ENCODE data around the gene POTEB2.
"Not testable (repeated sequence)": the region's sequence is repeated elsewhere in the genome, so short reads cannot be mapped to it uniquely, and the experiment has no call there.

Gene POTEB2

DNA sequence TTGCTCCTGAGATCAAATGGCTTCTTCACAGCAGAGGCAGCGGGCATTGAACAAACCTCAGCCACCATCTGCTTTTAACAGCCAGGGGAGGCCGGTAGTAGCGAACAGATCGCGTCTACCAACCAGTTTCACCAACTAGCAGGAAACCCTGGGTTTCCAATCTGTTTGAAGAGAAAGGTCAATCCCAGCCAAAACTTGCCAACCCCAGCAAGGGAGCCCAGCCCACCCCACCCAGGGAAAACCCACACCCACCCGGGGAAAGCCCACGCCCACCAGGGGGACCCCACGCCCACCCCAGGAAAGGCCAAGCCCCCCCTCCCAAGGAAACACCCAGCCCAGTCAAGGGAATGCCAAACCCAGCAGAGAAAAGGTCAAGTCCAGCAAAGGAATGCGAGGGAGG, at the start of gene POTEB2:
Gene POTEB2, minus strand, starts transcription at position 101 of the 400 bp plus-strand sequence. Its CDS starts 33 bp downstream, at position 68.
- not testable (repeated sequence) for DNase-seq (ENCODE audit: low read depth); H3K4me3 ChIP-seq (ENCODE audit: low read length)

DNA sequence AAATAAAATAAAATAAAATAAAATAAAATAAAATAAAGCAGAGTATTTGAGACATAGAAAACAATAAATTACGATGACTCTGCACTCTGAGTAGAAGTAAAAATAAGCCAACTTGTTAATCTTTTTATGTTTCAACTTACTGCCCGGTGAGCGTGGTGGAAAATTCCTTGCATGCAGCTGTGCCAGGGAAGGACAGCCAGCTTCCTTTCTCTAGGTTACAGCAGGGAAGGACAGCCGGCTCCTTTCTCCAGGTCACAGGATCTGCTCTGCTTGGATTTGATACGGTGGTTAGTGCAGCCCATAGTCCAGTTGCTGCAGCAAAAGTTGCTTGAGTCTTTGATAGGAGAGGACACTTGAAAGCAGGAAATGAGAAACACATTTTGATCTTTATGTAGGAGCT, 13.8 kb upstream of the POTEB2 start:
- not testable (repeated sequence) for DNase-seq (ENCODE audit: low read depth)

GRCh38 chr15:20878464-20878863, 12.3 kb upstream of the POTEB2 start:
- H3K4me3 ChIP-seq (ENCODE audit: low read length); DNase-seq (ENCODE audit: low read depth): not testable (repeated sequence)

More for the DNA sequence above, 13.8 kb upstream of the POTEB2 start:
- not testable (repeated sequence) for H3K4me3 ChIP-seq (ENCODE audit: low read length)

DNA sequence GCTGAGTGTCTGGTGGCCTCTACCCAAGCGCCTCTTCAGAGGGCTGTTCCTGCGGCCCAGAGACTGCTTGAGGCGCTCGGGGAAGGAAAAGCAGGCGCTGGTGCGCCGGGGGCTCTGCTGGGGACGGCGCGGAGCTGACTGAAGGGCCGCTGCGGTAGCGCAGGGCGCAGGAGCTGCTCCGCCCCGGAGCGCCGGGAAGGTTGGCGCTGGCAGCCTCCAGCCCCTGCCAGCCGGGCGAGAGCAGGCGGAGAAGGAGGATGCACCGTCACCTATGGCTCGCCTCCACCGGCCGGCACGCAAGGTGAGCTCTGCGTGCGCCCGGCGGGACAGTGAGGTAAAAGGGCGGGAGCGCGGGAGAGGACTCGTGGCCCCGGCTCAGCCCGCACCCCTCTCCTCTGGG, 11.7 kb upstream of the POTEB2 start:
- DNase-seq (ENCODE audit: low read depth), result not testable (repeated sequence)

More for the DNA sequence above, 11.7 kb upstream of the POTEB2 start:
- H3K4me3 ChIP-seq (ENCODE audit: low read length), result not testable (repeated sequence)

Data from AG10803 (cell line).